T-helper 1 cell treated with Interleukin-12 subunit alpha and Interleukin-12 subunit beta and Interleukin-4 antibody, amounts not matched to agents 30 μg/mL and 1 μg/mL, for 36 hours (primary cell): ENCODE measurements around the gene POU6F2.

Source experiments
- H3K27ac Mint-ChIP-seq: one replicate; pipeline ENCODE4 v1.8.0; 2021; ENCODE audit warnings: mild to moderate bottlenecking, mixed read lengths
- H3K27me3 Mint-ChIP-seq: one replicate; pipeline ENCODE4 v1.8.0; 2021; ENCODE audit warnings: low read depth, mixed read lengths
- H3K36me3 Mint-ChIP-seq: one replicate; pipeline ENCODE4 v1.8.0; 2021; ENCODE audit warnings: low read depth, mixed read lengths
- H3K4me1 Mint-ChIP-seq: one replicate; pipeline ENCODE4 v1.8.0; 2021; ENCODE audit warnings: low read depth, mixed read lengths
- H3K4me3 Mint-ChIP-seq: one replicate; pipeline ENCODE4 v1.8.0; 2021; ENCODE audit warnings: mild to moderate bottlenecking, moderate library complexity, mixed read lengths
- H3K9me3 Mint-ChIP-seq: one replicate; pipeline ENCODE4 v1.8.0; 2021; ENCODE audit warnings: mixed read lengths

Gene POU6F2

GRCh38 chr7:39461263-39461820 is 483.6 kb downstream of the POU6F2 start:
- Mint-ChIP-seq H3K27me3 (peaks cover 16% of the 10 kb centered on the region), H3K36me3 (no peaks in the 10 kb centered on the region), H3K9me3 (no peaks in the 10 kb centered on the region)

GRCh38 chr7:39463252-39463651 is 485.5 kb downstream of the POU6F2 start:
- Mint-ChIP-seq H3K36me3 (no peaks in the 10 kb centered on the region), H3K27ac (no peak overlapping the region), H3K27me3 (peaks cover 22% of the 10 kb centered on the region), H3K4me3 (no peak overlapping the region), H3K9me3 (no peaks in the 10 kb centered on the region), H3K4me1 (peaks cover 6% of the 10 kb centered on the region)

More at GRCh38 chr7:39461263-39461820, 483.6 kb downstream of the POU6F2 start:
- Mint-ChIP-seq H3K4me3 (no peak overlapping the region), H3K4me1 (peaks cover 6% of the 10 kb centered on the region), H3K27ac (no peak overlapping the region)

GRCh38 chr7:39464350-39465054 is 486.8 kb downstream of the POU6F2 start:
- peaks cover 18% of the 10 kb centered on the region for H3K27me3 Mint-ChIP-seq
- H3K4me3 Mint-ChIP-seq = no peak overlapping the region
- peaks cover 6% of the 10 kb centered on the region for H3K4me1 Mint-ChIP-seq
- H3K36me3 Mint-ChIP-seq = no peaks in the 10 kb centered on the region
- no peak overlapping the region for H3K27ac Mint-ChIP-seq
- no peaks in the 10 kb centered on the region for H3K9me3 Mint-ChIP-seq

- peaks cover 6% of the 10 kb centered on the region for H3K4me1 Mint-ChIP-seq
- no peaks in the 10 kb centered on the region for H3K9me3 Mint-ChIP-seq
- H3K27ac Mint-ChIP-seq = no peak overlapping the region
- H3K27me3 Mint-ChIP-seq = peaks cover 18% of the 10 kb centered on the region
- no peak overlapping the region for H3K4me3 Mint-ChIP-seq
- H3K36me3 Mint-ChIP-seq = no peaks in the 10 kb centered on the region
Measured at GRCh38 chr7:39465055-39465929, 487.6 kb downstream of the POU6F2 start.

GRCh38 chr7:39468261-39468660 is 490.6 kb downstream of the POU6F2 start:
- H3K27ac Mint-ChIP-seq = no peak overlapping the region
- H3K27me3 Mint-ChIP-seq = peaks cover 25% of the 10 kb centered on the region
- no peak overlapping the region for H3K4me3 Mint-ChIP-seq
- no peaks in the 10 kb centered on the region for H3K9me3 Mint-ChIP-seq
- peaks cover 6% of the 10 kb centered on the region for H3K4me1 Mint-ChIP-seq
- no peaks in the 10 kb centered on the region for H3K36me3 Mint-ChIP-seq

- Mint-ChIP-seq H3K9me3 (no peaks in the 10 kb centered on the region), H3K27me3 (peaks cover 25% of the 10 kb centered on the region), H3K4me3 (no peak overlapping the region), H3K4me1 (peaks cover 6% of the 10 kb centered on the region), H3K36me3 (no peaks in the 10 kb centered on the region), H3K27ac (no peak overlapping the region)
Measured at GRCh38 chr7:39468808-39469374, 491.2 kb downstream of the POU6F2 start.

GRCh38 chr7:39480901-39481300 is 503.2 kb downstream of the POU6F2 start:
- H3K4me1 Mint-ChIP-seq = no peaks in the 10 kb centered on the region
- H3K36me3 Mint-ChIP-seq = no peaks in the 10 kb centered on the region
- no peak overlapping the region for H3K27ac Mint-ChIP-seq
- H3K4me3 Mint-ChIP-seq = no peak overlapping the region
- H3K27me3 Mint-ChIP-seq = peaks cover 26% of the 10 kb centered on the region
- H3K9me3 Mint-ChIP-seq = no peaks in the 10 kb centered on the region

GRCh38 chr7:39488467-39489393 is 511.0 kb downstream of the POU6F2 start:
- Mint-ChIP-seq H3K27ac (no peak overlapping the region), H3K36me3 (no peaks in the 10 kb centered on the region), H3K4me1 (no peaks in the 10 kb centered on the region), H3K27me3 (peaks cover 49% of the 10 kb centered on the region), H3K9me3 (no peaks in the 10 kb centered on the region), H3K4me3 (no peak overlapping the region)

- no peaks in the 10 kb centered on the region for H3K4me1 Mint-ChIP-seq
- H3K27ac Mint-ChIP-seq = no peak overlapping the region
- H3K27me3 Mint-ChIP-seq = peaks cover 52% of the 10 kb centered on the region
- no peaks in the 10 kb centered on the region for H3K9me3 Mint-ChIP-seq
- H3K4me3 Mint-ChIP-seq = no peak overlapping the region
- H3K36me3 Mint-ChIP-seq = no peaks in the 10 kb centered on the region
Measured at GRCh38 chr7:39490296-39490695, 512.6 kb downstream of the POU6F2 start.

GRCh38 chr7:39493934-39494333 is 516.2 kb downstream of the POU6F2 start:
- Mint-ChIP-seq H3K36me3 (no peaks in the 10 kb centered on the region), H3K27ac (no peak overlapping the region), H3K4me3 (no peak overlapping the region), H3K9me3 (no peaks in the 10 kb centered on the region), H3K27me3 (peaks cover 33% of the 10 kb centered on the region), H3K4me1 (no peaks in the 10 kb centered on the region)

- H3K9me3 Mint-ChIP-seq = no peaks in the 10 kb centered on the region
- no peaks in the 10 kb centered on the region for H3K36me3 Mint-ChIP-seq
- no peaks in the 10 kb centered on the region for H3K27me3 Mint-ChIP-seq
- H3K4me3 Mint-ChIP-seq = no peak overlapping the region
- no peak overlapping the region for H3K27ac Mint-ChIP-seq
- H3K4me1 Mint-ChIP-seq = no peaks in the 10 kb centered on the region
Measured at GRCh38 chr7:39501358-39501757, 523.6 kb downstream of the POU6F2 start.

- Mint-ChIP-seq H3K27ac (no peak overlapping the region), H3K9me3 (no peaks in the 10 kb centered on the region), H3K4me1 (peaks cover 12% of the 10 kb centered on the region), H3K36me3 (peaks cover 2% of the 10 kb centered on the region), H3K4me3 (no peak overlapping the region), H3K27me3 (peaks cover 2% of the 10 kb centered on the region)
Measured at GRCh38 chr7:39504963-39505362, 527.3 kb downstream of the POU6F2 start.

GRCh38 chr7:39507866-39508551 is 530.3 kb downstream of the POU6F2 start:
- H3K4me1 Mint-ChIP-seq = peaks cover 17% of the 10 kb centered on the region
- H3K9me3 Mint-ChIP-seq = no peaks in the 10 kb centered on the region
- peaks cover 3% of the 10 kb centered on the region for H3K27me3 Mint-ChIP-seq
- H3K4me3 Mint-ChIP-seq = no peak overlapping the region
- peaks cover 3% of the 10 kb centered on the region for H3K36me3 Mint-ChIP-seq
- H3K27ac Mint-ChIP-seq = no peak overlapping the region
